Heart left ventricle (tissue), 16 donors: ENCODE results near the gene LMLN. TPM values are rescaled to one million over a fixed set of nuclear protein-coding genes. Genes with fewer than 3 reads are reported as not detected.

ENCODE experiments used
- ATAC-seq, 4 donors: fragments of 200-7000 bp; cut with Tn5 transposase; one replicate each; pipeline ENCODE4 v1.9.1; 2020 to 2022; ENCODE audit warnings: moderate library complexity in 4 of 4, mild to moderate bottlenecking in 3 of 4, moderate number of reproducible peaks in 1 of 4
- DNase-seq, 5 donors: peaks; one replicate each; pipeline ENCODE4 v3.0.0-alpha.2; 2020
- H3K27ac ChIP-seq, 12 donors: fragments of 200-600 bp; sonication (generic) in 4 of 12; one replicate each; pipeline versions ENCODE4 v1.5.0 to v1.8.0; 2016 to 2022; ENCODE audit warnings: mild to moderate bottlenecking in 2 of 12
- H3K27me3 ChIP-seq, 9 donors: fragments of 200-600 bp; sonication (generic) in 2 of 9; one replicate each; pipeline versions ENCODE4 v1.5.1 to v1.8.0; 2016 to 2022; ENCODE audit warnings: mild to moderate bottlenecking in 3 of 9
- H3K36me3 ChIP-seq, 9 donors: fragments of 200-600 bp; sonication (generic) in 2 of 9; one replicate each; pipeline versions ENCODE4 v1.5.0 to v1.8.0; 2018 to 2022; ENCODE audit warnings: mild to moderate bottlenecking in 2 of 9
- H3K4me1 ChIP-seq, 12 donors: fragments of 200-600 bp; sonication (generic) in 4 of 12; one replicate each; pipeline versions ENCODE4 v1.5.0 to v1.8.0; 2016 to 2022; ENCODE audit warnings: mild to moderate bottlenecking in 3 of 12
- H3K4me3 ChIP-seq, 12 donors: fragments of 200-600 bp; sonication (generic) in 4 of 12; one replicate each; pipeline versions ENCODE4 v1.5.0 to v1.8.0; 2017 to 2022; ENCODE audit warnings: mild to moderate bottlenecking in 9 of 12, moderate library complexity in 4 of 12
- H3K9me3 ChIP-seq, 12 donors: fragments of 200-600 bp; sonication (generic) in 4 of 12; one replicate each; pipeline versions ENCODE4 v1.5.0 to v1.8.0; 2016 to 2022; ENCODE audit warnings: mild to moderate bottlenecking in 1 of 12
- POLR2A ChIP-seq, 2 donors: fragments of 450-650 bp; IDR thresholded peaks; one replicate each; pipeline ENCODE4 v1.6.1; 2017; ENCODE audit warnings: antibody characterized with exemption in 2 of 2, mild to moderate bottlenecking in 2 of 2, moderate library complexity in 2 of 2
- WGBS, 4 donors: extraction: QIAGEN DNeasy Blood & Tissue Kit in 2 of 4; methylation state at CpG; one replicate each; pipeline versions ENCODE4 v1.1.5 to v1.1.7; 2013 to 2018; 5-methylcytosine and 5-hydroxymethylcytosine counted together
- intact Hi-C, 10 donors: fragments of 100-400 bp; cut with DNase I; formaldehyde crosslinking; loops; one replicate each; pipeline versions ENCODE4 v1.11.1 to v1.14.2; 2022
- polyA plus RNA-seq, 2 donors: library from polyadenylated mRNA; stranded (reverse); fragments of 200-250 nt; gene quantifications; one replicate each; pipeline ENCODE4 v1.2.3, GENCODE V29; 2013
- total RNA-seq, 9 donors: library from RNA; depleted of rRNA in 2 of 9; stranded (reverse); fragments of >200 nt in 2 of 9; fragmentation: NEBNext Ultra II Directional in 3 of 9; extraction: Animal tissue kit (Norgen Biotek cat#: 25700) in 3 of 9; gene quantifications; one replicate each; pipeline versions ENCODE4 v1.1.0 to v1.2.4, GENCODE V29; 2016 to 2023
- TF ChIP-seq, protein P1 (sequence below), 12 donors: fragments of 200-600 bp; sonication (generic) in 4 of 12; IDR thresholded peaks; one replicate each; pipeline versions ENCODE4 v1.5.0 to v1.8.0; 2018 to 2022; ENCODE audit warnings: antibody characterized with exemption in 12 of 12, mild to moderate bottlenecking in 5 of 12
- donor health status: ischemic (EF 13 %, LVEDD 7.1; RV severe dilation, severe dysfunction).
- donor health status: healthy with polysubstance abuse.
- donor health status: DM: no; HTN: yes; CAD: no.
- donor health status: DM: no; HTN: no; CAD: no.
- donor health status: ischemic (EF 25% LVEDD 6.9; RV normal size, moderate dysfunction).
- donor health status: ischemic (EF 25% LVEDD 5.7; RV mildly dilated, moderate dysfunction).
- donor health status: healthy.
- donor health status: DM: yes; HTN: yes; CAD: no.
- donor health status: ischemic (EF 35%, LVEDD 5.7; RV mildly dilated, moderate dysfunction).
- donor health status: nonischemic (EF 11% LVEDD 7.7; RV severe dilation, severe dysfunction).
- donor health status: DM: yes; HTN: yes; CAD: no.
- donor health status: PGD.
- donor health status: ischemic (EF 29% LVEDD 5.4; RV normal size, mild dysfunction).
- donor health status: nonischemic (EF 23%, LVEDD 6.1; RV moderate dilation, normal function).

Gene LMLN
- total and polyA plus RNA-seq, 11 donors, result 2.5 to 17.1 (median 8.8) TPM

DNA sequence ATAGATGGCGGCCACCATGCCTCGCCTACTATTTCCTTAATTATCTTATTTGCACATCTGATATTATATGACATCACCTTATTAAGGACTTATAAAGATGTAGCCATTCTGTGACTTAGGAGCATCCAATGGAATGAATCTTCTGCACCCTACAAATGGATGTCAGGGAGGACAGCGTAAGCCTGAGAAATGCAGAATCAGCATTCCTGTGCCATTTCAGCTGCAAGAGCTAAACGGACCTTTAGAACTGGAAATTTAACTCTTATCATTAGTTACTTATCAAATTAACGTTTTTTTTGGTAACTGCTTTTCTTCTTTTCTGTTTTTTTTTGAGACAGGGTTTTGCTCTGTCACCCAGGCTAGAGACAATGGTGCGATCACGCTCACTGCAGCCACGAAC, 65.6 kb downstream of the LMLN start:
- peaks cover 0 to 41% (median 11%) of the 10 kb centered on the region in 9 donors for H3K36me3 ChIP-seq
- H3K9me3 ChIP-seq, result no peaks in the 10 kb centered on the region
- intact Hi-C loops, result no loop called here
- no peak overlapping the region for H3K4me3 ChIP-seq
- ATAC-seq (no peak), DNase-seq (no peak)
- no peaks in the 10 kb centered on the region for H3K4me1 ChIP-seq
- TF ChIP-seq, protein P1, sequence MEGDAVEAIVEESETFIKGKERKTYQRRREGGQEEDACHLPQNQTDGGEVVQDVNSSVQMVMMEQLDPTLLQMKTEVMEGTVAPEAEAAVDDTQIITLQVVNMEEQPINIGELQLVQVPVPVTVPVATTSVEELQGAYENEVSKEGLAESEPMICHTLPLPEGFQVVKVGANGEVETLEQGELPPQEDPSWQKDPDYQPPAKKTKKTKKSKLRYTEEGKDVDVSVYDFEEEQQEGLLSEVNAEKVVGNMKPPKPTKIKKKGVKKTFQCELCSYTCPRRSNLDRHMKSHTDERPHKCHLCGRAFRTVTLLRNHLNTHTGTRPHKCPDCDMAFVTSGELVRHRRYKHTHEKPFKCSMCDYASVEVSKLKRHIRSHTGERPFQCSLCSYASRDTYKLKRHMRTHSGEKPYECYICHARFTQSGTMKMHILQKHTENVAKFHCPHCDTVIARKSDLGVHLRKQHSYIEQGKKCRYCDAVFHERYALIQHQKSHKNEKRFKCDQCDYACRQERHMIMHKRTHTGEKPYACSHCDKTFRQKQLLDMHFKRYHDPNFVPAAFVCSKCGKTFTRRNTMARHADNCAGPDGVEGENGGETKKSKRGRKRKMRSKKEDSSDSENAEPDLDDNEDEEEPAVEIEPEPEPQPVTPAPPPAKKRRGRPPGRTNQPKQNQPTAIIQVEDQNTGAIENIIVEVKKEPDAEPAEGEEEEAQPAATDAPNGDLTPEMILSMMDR (IDR thresholded peaks at IDR 0.05), result no peak
- no peak for TF ChIP-seq POLR2A (IDR thresholded peaks at IDR 0.05)
- H3K27ac ChIP-seq, result no peak overlapping the region
- no peaks in the 10 kb centered on the region for H3K27me3 ChIP-seq
- WGBS, 4 donors, result 87 to 91% (median 90%) methylated on average over 8 of the region's 8 CpGs

DNA sequence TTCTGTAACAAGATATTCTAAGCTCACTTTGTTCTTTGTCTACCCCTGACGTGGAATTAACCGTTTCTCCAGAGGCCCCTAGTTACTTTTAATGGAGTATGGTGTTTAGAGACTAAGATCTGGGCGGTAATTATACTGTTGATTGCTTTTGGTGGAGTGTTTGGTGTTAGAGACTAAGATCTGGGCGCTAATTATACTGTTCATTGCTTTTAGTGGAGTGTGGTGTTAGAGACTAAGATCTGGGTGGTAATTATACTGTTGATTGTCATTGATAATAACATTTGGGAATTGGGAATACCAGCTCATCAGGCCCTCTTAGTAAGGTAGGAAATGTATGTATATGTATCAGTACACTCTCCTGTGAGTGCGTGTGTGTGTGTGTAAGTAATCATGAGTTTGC, 66.6 kb downstream of the LMLN start:
- no peak for TF ChIP-seq POLR2A (IDR thresholded peaks at IDR 0.05)
- TF ChIP-seq, protein P1 (IDR thresholded peaks at IDR 0.05), result no peak
- no peaks in the 10 kb centered on the region for H3K27me3 ChIP-seq
- intact Hi-C loops, result no loop called here

DNA sequence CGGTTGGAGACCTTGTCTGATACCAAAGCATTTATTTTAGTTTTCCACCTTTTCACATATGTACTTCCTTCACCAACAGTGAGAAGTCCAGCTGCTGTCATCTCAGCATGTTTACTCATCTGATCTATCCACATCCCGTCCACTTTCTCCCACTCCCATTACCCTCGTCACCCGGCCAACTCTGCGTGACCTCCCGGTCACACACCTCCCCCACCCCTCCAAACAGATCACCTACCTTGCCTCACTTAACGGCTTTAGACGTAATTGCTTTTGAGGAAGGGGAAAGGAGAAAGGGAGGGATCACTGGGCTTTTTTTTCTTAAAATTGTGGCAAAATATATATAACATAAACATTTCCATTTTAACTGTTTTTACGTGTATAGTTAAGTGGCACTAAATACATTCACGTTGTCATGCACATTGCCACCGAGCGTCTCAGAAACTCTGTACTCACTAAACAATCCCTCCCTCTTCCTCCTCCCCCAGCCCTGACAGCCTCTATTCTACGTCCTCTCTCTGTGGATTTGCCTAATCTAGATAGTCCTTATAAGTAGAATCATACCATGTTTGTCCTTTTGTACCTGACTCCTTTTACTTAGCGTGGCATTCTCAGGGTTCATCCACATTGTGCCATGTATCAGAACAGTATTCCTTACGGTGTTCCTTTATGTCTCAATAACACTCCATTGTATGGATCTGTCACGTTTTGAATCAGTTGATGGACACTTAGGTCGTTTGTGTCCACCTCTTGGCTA, 67.2 kb downstream of the LMLN start:
- no peak for DNase-seq
- H3K9me3 ChIP-seq, result no peaks in the 10 kb centered on the region
- ATAC-seq, result no peak
- no peak overlapping the region for H3K27ac ChIP-seq
- intact Hi-C loops, result no loop called here
- TF ChIP-seq, protein P1 (IDR thresholded peaks at IDR 0.05), result no peak
- no peak for TF ChIP-seq POLR2A (IDR thresholded peaks at IDR 0.05)
- H3K4me3 ChIP-seq, result no peak overlapping the region
- no peaks in the 10 kb centered on the region for H3K27me3 ChIP-seq
- H3K4me1 ChIP-seq, result peaks cover 0 to 9% (median 3%) of the 10 kb centered on the region in 12 donors
- WGBS, 4 donors, result 89 to 93% (median 92%) methylated on average over 17 of the region's 17 CpGs
- H3K36me3 ChIP-seq, result peaks cover 0 to 35% (median 8%) of the 10 kb centered on the region in 9 donors

More for the DNA sequence above, 66.6 kb downstream of the LMLN start:
- H3K4me1 ChIP-seq, result peaks cover 0 to 3% (median 0%) of the 10 kb centered on the region in 12 donors
- H3K36me3 ChIP-seq, result peaks cover 0 to 41% (median 10%) of the 10 kb centered on the region in 9 donors
- no peak for DNase-seq
- no peaks in the 10 kb centered on the region for H3K9me3 ChIP-seq
- no peak overlapping the region for H3K4me3 ChIP-seq
- no peak overlapping the region for H3K27ac ChIP-seq
- WGBS, 4 donors, result 94 to 96% (median 94%) methylated on average over 5 of the region's 5 CpGs
- ATAC-seq, result no peak

DNA sequence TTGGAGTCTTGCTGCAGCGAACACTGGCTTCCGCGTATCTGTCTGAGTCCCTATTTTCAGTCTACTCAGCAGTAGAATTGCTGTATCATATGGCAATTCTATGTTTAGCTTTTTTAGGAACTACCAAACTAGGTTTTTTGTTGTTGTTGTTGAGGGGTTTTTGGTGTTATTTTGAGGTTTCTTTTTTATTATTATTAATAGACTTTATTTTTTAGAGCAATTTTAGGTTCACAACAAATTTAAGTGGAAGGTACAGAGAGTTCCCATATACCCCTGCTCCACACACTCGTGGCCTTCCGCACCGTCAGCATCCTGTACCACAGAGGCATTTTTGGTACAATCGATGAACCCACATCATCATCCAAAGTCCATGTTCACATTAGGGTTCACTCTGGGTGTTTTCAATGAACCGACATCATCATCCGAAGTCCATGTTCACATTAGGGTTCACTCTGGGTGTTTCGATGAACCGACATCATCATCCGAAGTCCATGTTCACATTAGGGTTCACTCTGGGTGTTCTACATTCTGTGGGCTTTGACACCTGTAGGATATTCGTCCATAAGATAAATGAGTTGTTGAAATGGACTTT, 67.9 kb downstream of the LMLN start:
- no peak for DNase-seq
- WGBS, 4 donors, result 97 to 98% (median 97%) methylated on average over 13 of the region's 13 CpGs
- Histone ChIP-seq H3K4me3 (no peak overlapping the region), H3K36me3 (peaks cover 0 to 28% (median 5%) of the 10 kb centered on the region in 9 donors), H3K4me1 (peaks cover 0 to 11% (median 7%) of the 10 kb centered on the region in 12 donors), H3K27ac (no peak overlapping the region), H3K9me3 (no peaks in the 10 kb centered on the region), H3K27me3 (no peaks in the 10 kb centered on the region)
- ATAC-seq, result no peak
- no peak for TF ChIP-seq POLR2A (IDR thresholded peaks at IDR 0.05)
- TF ChIP-seq, protein P1 (IDR thresholded peaks at IDR 0.05), result no peak
- intact Hi-C loops, result no loop called here
